KMS-11 (cell line): ENCODE measurements around the gene FOXJ3.

Experiments used
- H2AFZ ChIP-seq: fragments of 200-600 bp; sonication (generic); 2 replicates; pipeline ENCODE4 v1.6.1; 2016; ENCODE audit warnings: antibody characterized with exemption, mixed run types, low read depth
- H3K27ac ChIP-seq: fragments of 200-600 bp; sonication (generic); 2 replicates; pipeline ENCODE4 v1.6.1; 2016; ENCODE audit warnings: mild to moderate bottlenecking, mixed run types
- H3K27me3 ChIP-seq: fragments of 200-600 bp; sonication (generic); 2 replicates; pipeline ENCODE4 v1.6.1; 2017; ENCODE audit warnings: mild to moderate bottlenecking, low read depth, mixed run types, moderate library complexity; ENCODE audit not compliant: insufficient read depth
- H3K36me3 ChIP-seq: fragments of 200-600 bp; sonication (generic); 2 replicates; pipeline ENCODE4 v1.6.1; 2017; ENCODE audit warnings: mild to moderate bottlenecking, mixed run types; ENCODE audit not compliant: insufficient read depth
- H3K4me1 ChIP-seq: fragments of 200-600 bp; sonication (generic); 2 replicates; pipeline ENCODE4 v1.6.1; 2016; ENCODE audit warnings: mild to moderate bottlenecking, low read depth, mixed run types; ENCODE audit not compliant: poor library complexity, severe bottlenecking
- H3K4me2 ChIP-seq: fragments of 200-600 bp; sonication (generic); 2 replicates; pipeline ENCODE4 v1.7.0; 2016; ENCODE audit warnings: mild to moderate bottlenecking, mixed run types
- H3K4me3 ChIP-seq: fragments of 200-600 bp; sonication (generic); IDR thresholded peaks from 2 replicates; pipeline ENCODE4 v1.6.1; 2017; ENCODE audit warnings: low read depth, low read length, mixed read lengths; ENCODE audit not compliant: insufficient read depth
- H3K79me2 ChIP-seq: fragments of 200-600 bp; sonication (generic); 2 replicates; pipeline ENCODE4 v1.6.1; 2016; ENCODE audit warnings: low read depth, mixed run types; ENCODE audit not compliant: insufficient read depth
- H3K9ac ChIP-seq: fragments of 200-600 bp; sonication (generic); 2 replicates; pipeline ENCODE4 v1.6.1; 2016; ENCODE audit warnings: mild to moderate bottlenecking, mixed run types
- H4K20me1 ChIP-seq: fragments of 200-600 bp; sonication (generic); 2 replicates; pipeline ENCODE4 v1.6.1; 2016; ENCODE audit warnings: mild to moderate bottlenecking, mixed run types; ENCODE audit not compliant: insufficient read depth
- TF ChIP-seq, protein P1 (sequence below): fragments of 200-600 bp; sonication (generic); conservative IDR thresholded peaks from 2 replicates; pipeline ENCODE4 v1.6.1; 2017; ENCODE audit warnings: low read depth, mild to moderate bottlenecking, antibody characterized with exemption, low read length, moderate library complexity, mixed read lengths

Gene FOXJ3

DNA sequence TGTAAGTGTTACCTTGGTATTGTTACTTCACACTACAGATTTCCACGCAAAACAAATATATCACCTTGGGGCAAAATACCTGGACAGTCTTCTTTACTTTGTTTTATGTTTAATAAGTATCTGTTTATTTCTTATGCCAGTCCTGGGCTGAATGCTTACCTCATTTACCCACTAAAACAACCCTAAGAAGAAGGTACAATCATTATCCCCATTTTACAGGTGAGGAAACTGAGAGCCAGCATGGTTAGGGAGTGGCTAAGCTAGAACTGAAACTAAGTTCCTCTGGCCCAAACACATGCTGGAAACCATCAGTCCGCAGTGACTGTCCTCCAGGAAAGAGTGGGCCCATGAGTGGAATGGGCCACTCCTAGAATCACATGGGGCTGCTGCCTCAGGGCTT is 194.8 kb downstream of the FOXJ3 start:
- H2AFZ ChIP-seq, result no peak overlapping the region

GRCh38 chr1:42139444-42139843 is 195.6 kb downstream of the FOXJ3 start:
- H3K4me3 ChIP-seq, result no peak overlapping the region
- no peak overlapping the region for H3K27ac ChIP-seq
- no peaks in the 10 kb centered on the region for H4K20me1 ChIP-seq
- TF ChIP-seq, protein P1, sequence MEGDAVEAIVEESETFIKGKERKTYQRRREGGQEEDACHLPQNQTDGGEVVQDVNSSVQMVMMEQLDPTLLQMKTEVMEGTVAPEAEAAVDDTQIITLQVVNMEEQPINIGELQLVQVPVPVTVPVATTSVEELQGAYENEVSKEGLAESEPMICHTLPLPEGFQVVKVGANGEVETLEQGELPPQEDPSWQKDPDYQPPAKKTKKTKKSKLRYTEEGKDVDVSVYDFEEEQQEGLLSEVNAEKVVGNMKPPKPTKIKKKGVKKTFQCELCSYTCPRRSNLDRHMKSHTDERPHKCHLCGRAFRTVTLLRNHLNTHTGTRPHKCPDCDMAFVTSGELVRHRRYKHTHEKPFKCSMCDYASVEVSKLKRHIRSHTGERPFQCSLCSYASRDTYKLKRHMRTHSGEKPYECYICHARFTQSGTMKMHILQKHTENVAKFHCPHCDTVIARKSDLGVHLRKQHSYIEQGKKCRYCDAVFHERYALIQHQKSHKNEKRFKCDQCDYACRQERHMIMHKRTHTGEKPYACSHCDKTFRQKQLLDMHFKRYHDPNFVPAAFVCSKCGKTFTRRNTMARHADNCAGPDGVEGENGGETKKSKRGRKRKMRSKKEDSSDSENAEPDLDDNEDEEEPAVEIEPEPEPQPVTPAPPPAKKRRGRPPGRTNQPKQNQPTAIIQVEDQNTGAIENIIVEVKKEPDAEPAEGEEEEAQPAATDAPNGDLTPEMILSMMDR, result no peak
- H3K79me2 ChIP-seq, result no peaks in the 10 kb centered on the region
- H3K36me3 ChIP-seq, result no peaks in the 10 kb centered on the region
- H3K4me1 ChIP-seq, result no peaks in the 10 kb centered on the region
- no peak overlapping the region for H3K9ac ChIP-seq
- H2AFZ ChIP-seq, result no peak overlapping the region
- H3K27me3 ChIP-seq, result no peaks in the 10 kb centered on the region
- no peak overlapping the region for H3K4me2 ChIP-seq

More for the DNA sequence above, 194.8 kb downstream of the FOXJ3 start:
- no peaks in the 10 kb centered on the region for H3K36me3 ChIP-seq
- H3K27ac ChIP-seq, result no peak overlapping the region
- TF ChIP-seq, protein P1, result no peak
- H3K9ac ChIP-seq, result no peak overlapping the region
- no peaks in the 10 kb centered on the region for H3K27me3 ChIP-seq
- no peak overlapping the region for H3K4me2 ChIP-seq
- H3K4me1 ChIP-seq, result no peaks in the 10 kb centered on the region
- no peaks in the 10 kb centered on the region for H3K79me2 ChIP-seq
- H4K20me1 ChIP-seq, result no peaks in the 10 kb centered on the region
- no peak overlapping the region for H3K4me3 ChIP-seq

GRCh38 chr1:42138586-42138985 is 196.4 kb downstream of the FOXJ3 start:
- no peaks in the 10 kb centered on the region for H3K27me3 ChIP-seq
- H3K9ac ChIP-seq, result no peak overlapping the region
- TF ChIP-seq, protein P1, result no peak
- H3K79me2 ChIP-seq, result no peaks in the 10 kb centered on the region
- H2AFZ ChIP-seq, result no peak overlapping the region
- H4K20me1 ChIP-seq, result no peaks in the 10 kb centered on the region
- no peak overlapping the region for H3K4me2 ChIP-seq
- no peaks in the 10 kb centered on the region for H3K36me3 ChIP-seq
- no peak overlapping the region for H3K4me3 ChIP-seq
- no peak overlapping the region for H3K27ac ChIP-seq
- H3K4me1 ChIP-seq, result no peaks in the 10 kb centered on the region

DNA sequence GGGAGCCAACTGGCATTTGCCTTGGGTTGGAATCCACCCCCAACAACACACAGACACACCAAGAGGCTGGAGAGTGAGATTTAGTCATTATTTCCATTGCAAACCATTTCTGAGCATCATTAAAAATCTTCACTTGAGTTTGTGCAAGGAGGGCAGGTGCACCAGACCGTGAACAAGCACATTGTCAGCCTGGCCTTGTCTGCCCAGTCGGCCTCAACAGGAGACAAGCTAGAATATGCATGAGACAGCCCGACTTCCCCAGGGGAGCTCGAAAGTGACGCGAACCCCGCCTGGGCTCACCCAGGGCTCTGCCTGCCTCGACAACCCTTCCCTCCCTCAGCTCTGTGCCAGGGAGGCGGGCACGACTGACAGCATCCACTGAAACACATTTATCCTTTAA is 197.3 kb downstream of the FOXJ3 start:
- Histone ChIP-seq H3K4me3 (no peak overlapping the region), H2AFZ (no peak overlapping the region), H3K27ac (no peak overlapping the region), H3K79me2 (no peaks in the 10 kb centered on the region), H3K9ac (no peak overlapping the region), H3K27me3 (no peaks in the 10 kb centered on the region), H3K4me2 (no peak overlapping the region), H4K20me1 (no peaks in the 10 kb centered on the region), H3K36me3 (no peaks in the 10 kb centered on the region), H3K4me1 (no peaks in the 10 kb centered on the region)
- TF ChIP-seq, protein P1, result no peak

DNA sequence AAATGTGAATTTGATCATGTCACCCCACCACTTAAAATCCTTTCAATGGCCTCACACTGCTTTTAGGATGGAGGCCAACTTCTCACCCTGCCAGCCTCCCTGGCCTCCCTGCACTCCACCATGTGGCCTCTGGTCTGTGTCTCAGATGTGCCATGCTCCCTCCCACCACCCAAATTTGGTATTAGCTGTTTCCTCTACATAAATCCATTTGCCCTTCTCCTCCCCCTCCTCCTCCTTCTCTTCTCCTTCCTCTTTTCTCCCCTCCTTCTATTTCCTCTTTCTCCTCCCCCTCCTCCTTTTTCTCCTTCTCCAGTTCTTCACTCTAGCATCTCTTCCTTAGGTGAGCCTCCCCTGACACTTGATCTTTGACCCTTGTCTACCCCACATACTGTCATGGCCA is 198.6 kb downstream of the FOXJ3 start:
- Histone ChIP-seq H3K4me2 (no peak overlapping the region), H3K9ac (no peak overlapping the region), H3K36me3 (no peaks in the 10 kb centered on the region), H2AFZ (no peak overlapping the region), H3K4me1 (no peaks in the 10 kb centered on the region), H4K20me1 (no peaks in the 10 kb centered on the region), H3K27me3 (no peaks in the 10 kb centered on the region), H3K27ac (no peak overlapping the region), H3K79me2 (no peaks in the 10 kb centered on the region), H3K4me3 (no peak overlapping the region)
- TF ChIP-seq, protein P1, result no peak
